ENCODE results near the gene COL19A1.
"Not testable (repeated sequence)": the region's sequence is repeated elsewhere in the genome, so short reads cannot be mapped to it uniquely, and the experiment has no call there.

Gene COL19A1

DNA sequence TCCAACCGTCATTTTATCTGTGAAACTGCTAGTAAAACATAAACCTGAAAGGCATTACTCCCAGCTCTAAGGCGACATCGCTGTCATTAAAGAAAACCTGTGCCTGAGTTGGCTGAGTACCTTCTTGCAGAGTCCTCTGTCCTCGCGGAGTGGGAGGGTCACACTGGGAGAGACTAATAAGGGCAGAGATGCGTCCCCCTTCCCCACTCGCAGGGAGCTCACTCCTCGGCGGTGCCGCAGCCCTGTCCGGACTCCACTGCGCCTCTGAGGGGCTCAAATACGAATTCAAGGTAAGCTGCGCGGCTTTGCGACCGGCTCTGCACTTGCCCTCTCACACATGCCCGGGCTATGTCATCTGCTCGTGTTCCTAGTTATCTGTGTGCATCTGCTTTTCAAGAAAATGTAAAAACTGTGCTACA lies at the start of gene COL19A1:
Gene COL19A1 (plus strand): TSS at position 206 of the 419 bp plus-strand sequence. CDS start 13,012 bp downstream, outside the sequence.
- no peak for DNase-seq

DNA sequence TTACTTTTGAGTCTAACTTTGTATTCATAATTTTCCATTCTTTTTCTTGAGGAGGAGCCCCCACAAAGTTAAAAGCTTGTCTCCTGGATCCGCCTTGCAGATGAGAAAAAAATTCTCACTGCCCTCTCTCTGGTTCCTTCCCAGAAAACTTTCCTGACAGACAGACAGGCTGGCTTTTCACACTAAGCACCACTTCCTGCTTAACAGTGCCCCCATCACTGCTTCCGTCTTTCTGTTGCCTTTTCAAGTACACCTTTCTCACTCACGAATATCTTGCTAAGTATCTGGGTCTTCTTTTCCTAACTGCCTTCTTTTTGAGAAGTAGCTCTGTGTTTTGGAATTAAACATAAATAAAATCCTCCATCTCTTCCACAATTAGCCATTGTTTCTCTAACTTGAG lies 49.8 kb upstream of the COL19A1 start:
- no peak for DNase-seq

DNA sequence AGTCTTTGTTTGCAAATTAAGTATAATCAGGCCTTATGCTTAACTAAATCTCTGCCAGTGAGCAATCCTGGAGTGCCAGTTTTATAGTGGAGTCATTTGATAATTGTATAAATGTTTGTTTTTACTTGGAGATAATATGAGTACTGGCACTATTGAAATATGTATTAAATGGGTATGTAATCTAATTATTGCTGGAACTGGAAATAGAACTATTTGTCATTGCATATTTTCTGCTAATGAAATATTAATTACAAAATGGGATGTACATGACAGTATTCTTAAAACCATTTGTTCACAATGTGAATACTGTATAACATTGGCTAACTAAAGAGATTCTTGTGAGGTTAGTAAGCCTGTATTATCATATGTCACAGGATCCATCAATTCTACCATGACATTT lies 49.0 kb upstream of the COL19A1 start:
- no peak for DNase-seq

DNA sequence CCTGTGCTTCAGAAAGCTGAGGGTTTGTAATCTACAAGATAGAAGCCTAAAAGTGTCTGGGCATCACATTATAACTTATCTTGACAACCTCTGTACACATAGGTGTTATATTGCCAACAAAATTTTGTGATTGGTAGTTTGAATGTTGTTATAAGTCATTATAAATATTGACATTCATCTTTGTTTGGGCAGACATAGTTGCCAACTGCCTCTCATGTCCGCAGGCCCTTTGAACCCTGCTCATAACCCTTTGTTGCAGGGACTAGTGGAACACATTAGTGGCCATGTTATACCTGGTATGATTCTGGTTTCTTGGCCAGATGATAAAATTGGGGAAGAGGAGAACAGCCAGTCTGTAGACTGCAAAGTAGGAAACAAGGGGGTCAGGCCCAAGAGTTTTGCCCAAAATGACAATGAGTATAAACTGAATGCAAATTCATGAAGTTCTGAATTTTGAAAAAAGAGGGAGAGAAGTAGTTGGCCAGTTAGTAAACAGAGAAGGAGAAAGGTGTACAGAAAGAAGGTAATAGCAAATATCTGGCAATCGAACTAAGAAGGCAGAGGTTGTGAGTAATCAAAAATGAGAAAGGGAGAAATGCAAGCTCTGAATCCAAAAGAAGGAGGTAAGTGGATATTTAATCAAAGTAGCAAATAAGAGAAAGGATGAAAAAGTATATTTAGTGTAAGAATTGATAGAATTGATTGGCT lies 48.0 kb upstream of the COL19A1 start:
- DNase-seq = no peak

DNA sequence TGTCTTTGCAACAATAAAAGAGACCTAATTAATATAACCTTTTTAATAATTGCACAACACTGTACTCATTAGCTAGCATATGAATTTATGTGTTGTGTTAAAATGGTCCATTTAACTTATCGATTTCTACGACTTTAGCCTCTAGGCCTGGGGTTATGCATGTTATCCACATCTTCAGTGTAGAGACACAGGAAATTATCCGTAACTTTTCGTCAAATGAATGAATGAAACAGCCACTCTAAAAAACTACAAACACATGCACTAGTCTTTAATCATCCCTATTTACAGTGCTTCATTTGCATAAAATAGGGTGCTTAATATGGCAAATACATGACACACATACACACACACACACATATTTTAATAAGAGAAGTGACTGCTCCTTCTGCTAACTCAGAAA lies 47.2 kb upstream of the COL19A1 start:
- no peak for DNase-seq

DNA sequence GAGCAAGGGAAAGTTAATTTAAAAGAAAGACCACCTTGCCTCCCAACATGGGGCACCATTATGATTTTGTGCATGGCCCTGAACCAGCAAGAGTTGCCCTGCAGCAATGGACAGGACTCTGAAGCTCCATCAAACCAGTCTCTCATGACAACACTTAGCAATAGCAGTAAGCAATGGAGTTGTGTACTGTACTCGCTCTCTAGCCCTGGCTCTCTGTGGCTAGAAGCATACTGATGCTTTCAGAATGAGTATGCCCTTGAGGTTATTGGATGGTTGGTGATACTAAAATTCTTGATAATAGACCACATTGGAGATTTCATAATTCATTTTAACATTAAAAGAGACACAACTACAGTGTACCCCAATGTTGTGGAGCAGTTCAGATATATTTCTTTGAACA lies 46.3 kb upstream of the COL19A1 start:
- no peak for DNase-seq

DNA sequence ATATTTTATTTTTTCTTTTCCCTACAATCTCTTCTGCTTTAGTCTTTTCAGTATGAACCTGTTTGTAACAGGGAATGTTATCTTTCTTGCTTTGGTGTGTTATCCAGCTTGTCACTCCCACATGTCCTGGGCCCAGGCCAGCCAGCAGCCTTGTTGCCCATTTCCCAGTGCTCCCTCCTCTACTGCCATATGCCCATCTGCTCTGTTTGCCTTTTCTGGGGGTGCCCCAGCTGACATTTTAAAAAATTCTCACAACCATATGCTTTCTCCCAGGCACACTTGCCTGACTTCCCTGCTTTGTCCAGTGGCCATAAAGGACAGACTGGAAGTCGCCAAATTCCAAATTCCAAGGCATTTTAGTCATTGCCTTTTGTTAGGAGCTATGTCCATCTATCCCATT lies 45.9 kb upstream of the COL19A1 start:
- DNase-seq = no peak

DNA sequence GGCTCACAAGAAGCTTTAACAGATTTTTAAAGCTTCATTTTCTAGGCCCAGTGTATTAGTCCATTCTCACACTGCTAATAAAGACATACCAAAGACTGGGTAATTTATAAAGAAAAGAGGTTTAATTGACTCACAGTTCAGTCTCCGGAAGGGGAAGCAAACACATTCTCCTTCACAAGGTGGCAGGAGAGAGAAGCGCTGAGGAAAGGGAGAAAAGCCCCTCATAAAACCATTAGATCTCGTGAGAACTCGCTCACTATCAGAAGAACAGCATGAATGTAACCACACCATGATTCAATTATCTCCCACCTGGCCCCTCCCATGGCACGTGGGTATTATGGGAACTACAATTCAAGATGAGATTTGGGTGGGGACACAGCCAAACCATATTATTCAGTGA lies 42.0 kb upstream of the COL19A1 start:
- not testable (repeated sequence) for DNase-seq

DNA sequence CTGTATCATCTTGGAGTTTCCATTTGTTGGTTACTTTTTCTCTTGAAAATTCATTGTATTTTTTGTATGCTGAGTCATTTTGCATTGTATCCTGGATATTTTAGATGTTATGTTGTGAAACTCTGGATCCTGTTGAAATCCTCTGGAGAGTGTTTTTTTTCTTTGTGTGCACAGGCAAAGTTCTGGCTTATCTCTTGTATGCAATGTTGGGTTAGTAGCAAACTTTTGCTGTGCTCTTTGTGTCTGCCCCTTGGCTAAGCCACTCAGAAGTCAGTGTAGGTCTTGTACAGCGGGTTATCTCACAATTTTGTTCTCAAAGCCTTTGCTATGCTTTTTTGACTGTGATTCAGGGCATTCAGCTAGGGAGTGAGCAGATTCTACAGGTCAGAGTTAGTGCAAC lies 40.5 kb upstream of the COL19A1 start:
- DNase-seq = no peak

DNA sequence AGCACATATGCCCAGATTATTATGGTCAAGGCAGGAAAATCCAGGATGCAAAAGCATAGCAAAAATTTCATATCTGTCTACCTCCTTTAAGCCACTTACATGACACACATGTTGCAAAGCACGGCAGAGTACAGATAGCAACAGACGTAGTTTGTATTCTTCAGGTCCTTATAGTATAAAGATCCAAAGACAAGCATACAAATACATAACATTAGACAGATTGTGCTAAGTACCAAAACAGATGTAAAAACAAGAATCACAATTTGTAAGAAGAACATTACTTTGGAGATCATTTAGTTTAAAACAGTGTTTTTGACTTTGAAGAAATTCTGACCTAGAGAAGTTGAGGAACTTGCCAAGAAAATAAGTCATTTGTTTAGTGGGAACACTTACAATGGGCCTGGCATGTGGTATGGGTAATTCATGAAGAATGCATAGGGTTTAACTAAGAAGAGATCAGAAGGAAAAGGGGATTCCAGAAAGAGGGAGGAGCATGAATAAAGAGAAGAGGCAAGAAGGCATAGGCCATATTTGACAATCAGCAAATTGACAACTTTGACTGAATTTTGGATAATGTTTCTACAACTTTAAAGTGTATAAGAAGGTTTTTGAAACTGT lies 39.0 kb upstream of the COL19A1 start:
- no peak for DNase-seq

DNA sequence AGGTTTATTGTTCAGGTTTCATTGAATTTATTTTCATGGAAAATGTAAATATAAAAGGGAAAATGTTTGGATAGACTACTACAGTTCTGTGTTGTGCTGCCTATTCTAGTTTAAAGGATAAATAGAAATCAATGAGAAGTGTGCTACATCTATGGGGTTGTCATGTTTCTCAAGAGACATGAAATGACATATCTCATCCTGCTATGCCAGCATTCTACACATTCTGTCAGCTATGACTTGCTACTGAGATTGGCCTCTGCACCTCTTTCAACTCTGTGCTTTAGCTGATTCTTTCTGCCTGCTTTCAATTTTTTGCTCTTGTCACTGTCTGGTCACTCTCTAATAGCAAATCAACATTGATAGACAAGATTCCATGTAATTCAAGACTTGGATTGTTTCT lies 33.8 kb upstream of the COL19A1 start:
- no peak for DNase-seq

DNA sequence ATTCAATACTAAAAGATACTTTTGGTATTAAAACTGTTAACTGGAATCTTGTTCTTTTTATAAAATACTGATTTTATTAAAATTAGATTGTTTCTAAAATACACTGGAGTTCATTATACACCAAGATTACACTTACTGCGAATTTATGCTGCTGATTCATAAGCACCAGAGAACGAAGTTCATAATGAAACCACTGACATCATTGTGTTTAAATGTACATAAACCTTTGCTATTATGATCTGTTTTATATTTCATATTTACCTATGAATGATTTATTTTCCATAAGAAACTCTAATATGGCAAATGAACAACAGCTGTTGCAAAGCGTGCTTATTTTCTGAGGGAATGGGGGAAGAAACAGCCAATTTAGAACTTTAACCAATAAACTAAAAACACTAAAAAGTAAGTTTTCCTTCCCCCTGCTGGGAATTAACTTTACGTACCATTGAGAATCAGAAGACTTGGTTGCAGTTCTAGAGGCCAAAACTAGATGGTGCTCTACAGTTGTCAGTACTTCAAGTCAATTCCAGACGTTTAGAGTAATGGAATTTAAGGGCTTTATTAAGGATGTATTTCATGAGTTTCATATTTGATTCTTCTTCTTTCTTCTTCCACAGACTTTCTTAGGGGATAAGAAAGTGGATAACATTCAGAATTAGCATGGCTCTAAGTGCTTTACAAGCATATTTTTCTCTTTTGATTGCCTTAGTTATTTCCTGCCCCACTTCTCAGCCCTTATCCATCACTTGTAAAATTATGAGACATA lies 30.8 kb upstream of the COL19A1 start:
- no peak for DNase-seq

DNA sequence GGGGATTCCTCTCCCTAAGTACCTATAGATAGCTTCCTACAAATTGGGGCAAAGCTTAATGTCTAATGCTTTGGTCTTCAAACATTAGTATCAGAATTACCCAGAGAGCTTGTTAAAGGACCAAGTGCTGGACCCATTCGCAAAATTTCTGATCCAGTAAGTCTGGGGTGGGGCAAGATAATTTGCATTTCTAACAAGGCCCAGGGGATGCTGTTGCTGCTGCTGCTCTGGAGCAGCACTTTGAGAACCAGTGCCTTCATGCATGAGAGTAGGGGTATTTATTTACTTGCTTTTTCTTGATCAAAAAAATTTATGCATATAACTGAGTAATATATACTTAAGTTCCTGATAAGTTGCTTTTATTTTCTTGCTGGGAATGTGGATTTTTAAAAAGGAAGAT lies 24.5 kb upstream of the COL19A1 start:
- no peak for DNase-seq

DNA sequence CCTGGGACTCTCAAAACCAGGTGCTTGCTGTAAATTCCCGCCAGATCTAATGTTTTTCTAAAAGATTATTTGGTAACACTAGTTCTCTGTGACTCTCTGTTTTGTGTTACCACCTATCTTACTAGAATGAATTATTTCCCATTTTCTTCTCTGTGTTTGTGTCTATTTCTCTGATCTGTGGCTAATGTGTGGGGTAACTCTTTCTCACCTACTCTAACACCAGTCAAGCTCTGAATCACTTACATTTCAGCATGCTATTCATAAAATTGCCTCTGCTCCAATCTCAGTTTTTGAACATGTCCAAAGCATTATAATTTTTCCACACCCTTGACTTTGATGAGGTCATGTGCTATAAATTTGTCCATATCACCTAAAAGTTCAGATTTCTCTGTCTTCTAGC lies 23.2 kb upstream of the COL19A1 start:
- no peak for DNase-seq

DNA sequence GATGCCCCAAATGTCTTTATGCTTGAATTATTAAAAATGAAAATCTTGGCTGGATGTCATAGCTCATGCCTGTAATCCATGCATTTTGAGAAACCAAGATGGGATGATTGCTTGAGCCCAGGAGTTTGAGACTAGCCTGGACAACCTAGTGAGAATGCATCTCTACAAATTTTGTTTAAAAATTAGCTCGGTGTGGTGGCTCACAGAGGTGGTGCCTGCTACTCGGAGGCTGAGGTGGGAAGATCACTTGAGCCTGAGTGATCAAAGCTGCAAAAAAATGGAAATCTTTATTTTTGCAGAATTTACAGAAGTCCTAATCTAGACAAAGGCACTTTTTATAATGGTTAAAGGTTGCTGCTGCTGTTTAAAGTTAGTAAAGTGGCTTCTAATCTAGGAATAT lies 20.0 kb upstream of the COL19A1 start:
- DNase-seq = no peak

DNA sequence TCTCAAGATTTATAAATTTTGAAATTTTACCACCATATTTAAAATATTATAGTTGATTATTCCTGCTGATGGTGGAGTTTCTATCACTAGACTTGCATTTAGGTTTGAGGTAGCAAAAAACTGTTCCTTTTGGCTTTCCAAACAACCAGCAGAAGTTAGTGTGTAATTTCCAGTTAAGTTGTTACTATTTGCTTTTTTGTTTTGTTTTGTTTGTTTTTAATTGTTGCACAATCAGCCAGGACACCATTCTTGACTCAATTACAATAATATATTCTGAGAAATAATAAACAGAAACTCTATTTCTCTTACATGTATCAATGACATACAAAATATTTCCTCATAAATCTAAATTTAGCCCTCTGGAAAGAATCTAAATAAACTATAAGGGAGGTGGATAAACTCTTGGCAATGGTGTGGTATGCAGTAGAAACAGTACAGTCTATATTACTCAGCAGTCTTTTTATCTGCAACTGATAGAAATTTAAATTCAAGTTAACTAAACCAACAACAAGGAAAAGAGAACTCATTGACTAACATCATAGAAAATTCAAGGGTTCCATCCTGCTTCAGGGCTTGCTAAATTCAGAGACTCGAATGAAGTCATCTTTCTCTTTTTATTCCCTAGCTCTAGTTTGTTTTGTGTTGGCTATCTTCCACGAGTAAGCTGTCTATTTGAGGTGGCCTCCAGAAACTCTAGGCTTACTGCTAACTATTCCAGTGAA lies 19.4 kb upstream of the COL19A1 start:
- no peak for DNase-seq

DNA sequence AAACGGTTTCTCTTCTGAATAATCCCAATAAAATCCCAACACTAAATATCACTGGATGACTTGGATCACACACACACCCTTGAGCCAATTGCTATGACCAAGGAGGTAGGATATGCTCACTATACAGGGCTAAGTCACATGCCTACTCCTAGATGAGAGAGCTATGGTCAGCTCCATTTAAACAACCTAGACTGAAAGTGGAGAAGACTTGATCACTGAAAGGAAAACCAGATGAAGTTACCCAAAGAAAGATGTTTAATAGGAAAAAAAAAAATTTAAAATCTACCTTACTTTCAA lies 18.9 kb upstream of the COL19A1 start:
- DNase-seq = no peak

DNA sequence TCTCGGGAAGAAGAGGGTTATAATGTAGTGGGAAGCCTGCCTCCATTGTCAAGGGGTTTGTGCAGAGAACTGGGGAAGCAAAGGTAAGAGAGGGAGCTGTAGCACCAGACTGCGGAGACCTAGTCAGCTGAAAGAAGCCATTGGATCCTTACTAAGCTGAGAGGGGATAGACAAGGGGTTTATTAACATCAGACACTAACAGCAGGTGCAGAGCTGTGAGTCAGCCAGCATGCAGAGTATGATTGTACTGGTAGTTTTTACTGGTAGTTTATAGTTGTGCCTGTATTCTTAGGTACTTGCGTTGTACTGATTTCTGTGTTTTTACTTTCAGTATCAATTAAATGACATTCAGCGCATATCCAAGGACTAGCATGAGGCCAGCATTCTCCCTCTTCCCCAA lies 17.8 kb upstream of the COL19A1 start:
- no peak for DNase-seq

DNA sequence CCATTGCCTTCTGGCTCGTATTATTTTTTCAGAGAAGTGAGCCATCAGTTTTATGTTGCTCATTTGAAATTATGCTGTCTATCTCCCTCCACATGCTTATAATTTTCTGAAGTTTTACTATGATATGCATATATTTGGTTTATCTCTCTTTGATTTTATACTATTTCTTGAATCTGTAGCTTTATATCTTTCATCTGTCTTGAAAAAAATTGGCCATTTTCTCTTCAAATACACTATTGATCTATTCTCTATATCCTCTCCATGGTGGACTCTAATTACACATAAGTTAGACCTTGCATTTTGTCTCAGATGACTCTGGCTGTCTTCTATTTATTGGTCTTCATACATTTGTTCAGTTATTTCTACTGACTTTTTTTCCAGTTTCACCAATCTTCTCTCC lies 13.7 kb upstream of the COL19A1 start:
- no peak for DNase-seq

DNA sequence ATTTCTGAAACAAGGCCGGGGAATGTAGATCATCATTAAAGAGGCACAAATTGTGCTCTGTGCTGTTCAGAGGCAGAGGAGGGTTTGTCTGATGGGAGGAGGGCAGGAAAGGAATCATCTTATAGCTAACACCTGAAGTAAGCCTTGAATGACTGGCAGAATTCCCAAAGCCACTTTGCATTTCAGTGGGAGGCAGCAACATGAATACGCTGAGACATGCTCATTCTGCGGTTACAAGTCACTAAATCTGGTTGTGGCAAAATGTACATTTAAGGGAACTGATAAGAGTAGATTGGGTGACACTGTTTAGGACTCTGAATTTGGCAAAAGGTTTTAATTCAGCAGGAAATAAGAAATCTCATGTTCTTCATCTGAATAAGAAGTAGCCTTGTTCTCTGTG lies 4.4 kb upstream of the COL19A1 start:
- DNase-seq = no peak

DNA sequence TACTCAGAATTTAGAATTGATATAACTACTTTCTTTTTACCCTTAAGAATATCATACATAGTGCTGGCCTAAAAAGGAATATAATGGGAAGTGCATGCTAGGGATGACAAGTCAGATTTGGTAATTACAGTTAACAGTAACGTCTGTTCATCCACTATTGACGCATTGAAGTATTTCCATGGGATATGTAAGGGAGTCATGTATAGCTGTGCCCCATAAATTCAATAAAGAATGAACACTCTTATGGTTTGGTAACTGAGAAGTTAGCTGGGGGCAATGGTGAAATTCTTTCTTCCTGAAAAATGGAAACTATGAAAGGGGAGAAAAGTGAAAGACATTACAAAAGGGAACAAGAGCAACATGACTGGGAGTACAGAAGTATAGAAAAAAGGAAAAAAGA lies 2.6 kb upstream of the COL19A1 start:
- no peak for DNase-seq

DNA sequence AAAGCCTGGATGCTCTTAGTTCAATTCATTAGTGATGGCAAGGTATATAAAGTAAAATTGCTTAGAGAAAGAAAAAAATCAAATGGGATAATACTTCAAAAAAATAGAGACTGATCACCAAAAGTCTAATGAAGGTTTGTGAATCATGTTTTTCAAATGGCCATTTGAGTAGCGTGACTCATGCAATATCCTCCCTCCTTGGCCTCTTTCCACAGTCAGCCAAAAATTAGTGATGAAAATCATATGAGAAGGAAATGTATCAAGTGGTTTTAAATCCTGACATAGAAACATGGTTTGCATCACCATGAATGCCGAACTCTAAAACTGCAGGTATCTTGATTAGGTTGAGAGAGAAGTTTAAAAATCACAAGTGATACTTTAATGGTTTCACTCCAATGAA lies 1.2 kb upstream of the COL19A1 start:
- DNase-seq = no peak

DNA sequence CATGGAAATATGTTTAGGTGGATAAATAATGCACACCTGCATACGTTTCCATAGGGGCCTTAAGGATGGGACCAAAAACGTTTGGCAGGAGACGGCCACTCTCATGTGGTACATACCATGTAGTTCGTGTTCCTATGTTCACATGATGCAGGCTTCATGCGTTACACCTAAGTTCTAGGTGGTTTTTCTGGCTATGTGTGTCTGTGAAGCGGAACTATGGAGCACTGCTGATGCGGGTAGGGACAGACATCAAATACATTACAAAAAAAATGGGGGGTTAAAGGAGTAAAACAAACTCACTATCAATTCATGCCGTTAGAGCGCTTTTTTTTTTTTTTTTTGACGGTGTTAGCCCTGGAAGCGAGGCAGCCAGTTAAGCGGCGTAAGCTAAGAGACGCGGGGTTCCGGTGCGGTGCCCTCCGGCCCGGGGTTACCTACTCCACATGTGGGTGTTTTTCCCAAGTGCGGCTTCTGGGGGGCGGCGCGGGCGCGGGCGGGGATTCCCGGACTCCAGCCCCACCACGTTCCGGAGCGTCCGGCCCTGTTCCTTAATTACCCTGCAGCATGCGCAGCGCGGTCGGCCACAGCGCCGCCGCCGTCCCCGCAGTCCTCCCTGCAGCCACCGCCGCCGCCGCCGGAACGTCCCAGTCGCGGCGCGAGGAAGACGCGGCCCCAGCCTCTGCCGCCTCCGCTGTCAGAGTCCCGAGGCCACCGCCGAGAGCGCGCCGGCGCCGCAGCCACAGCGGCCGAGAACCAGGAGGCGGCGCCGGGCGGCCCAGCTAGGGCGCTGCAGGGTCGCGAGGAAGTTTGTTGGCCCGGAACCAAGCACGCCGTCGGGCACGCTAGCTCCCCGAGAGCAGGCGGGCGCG lies 648 bp downstream of the COL19A1 start:
- DNase-seq = no peak
